ENCODE data around the gene AHDC1. TPM values are rescaled to one million over a fixed set of nuclear protein-coding genes. Genes with fewer than 3 reads are reported as not detected.

Gene AHDC1
- total and polyA plus RNA-seq, 9 of the 15 experiments (the other 6 are each of a cell fraction or from before 2014, with no cell fraction given), result 0.21 to 36.4 (median 4.7) TPM

DNA sequence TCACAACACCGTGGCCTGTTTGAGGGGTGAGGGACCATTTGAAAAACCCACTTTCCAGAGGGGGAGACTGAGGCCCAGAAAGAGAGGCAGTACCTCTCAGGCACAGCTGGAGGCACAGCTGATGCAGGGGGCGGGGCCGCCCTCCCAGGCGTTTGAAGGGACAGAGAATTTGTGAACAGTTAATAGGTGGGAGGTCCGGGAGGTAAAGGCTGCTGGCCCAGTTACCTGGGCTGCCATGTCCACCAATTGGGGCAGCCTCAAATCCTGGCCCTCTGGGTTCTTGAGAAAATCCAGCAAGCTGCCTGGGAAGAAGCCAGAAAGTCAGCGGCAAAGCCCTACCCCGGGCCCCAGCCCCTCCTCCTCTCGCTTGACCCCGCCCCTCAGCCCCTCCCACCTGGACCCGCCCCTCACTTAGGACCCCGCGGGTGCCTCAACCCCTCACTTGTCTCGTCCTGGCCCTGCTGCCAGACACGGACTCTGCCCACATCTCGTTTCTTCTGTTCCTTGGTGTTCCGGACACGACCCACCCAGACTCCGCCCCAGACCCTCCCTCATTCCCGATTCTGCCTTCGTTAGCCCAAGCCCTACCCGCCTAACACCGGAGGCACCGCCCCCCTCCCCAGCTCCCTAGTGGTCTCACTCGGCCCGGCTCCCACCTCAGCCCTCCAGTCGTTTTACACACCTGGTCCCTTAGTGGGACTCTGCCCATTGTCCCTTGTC lies 10.8 kb upstream of the AHDC1 start (continued):
- TF ChIP-seq, protein P1, sequence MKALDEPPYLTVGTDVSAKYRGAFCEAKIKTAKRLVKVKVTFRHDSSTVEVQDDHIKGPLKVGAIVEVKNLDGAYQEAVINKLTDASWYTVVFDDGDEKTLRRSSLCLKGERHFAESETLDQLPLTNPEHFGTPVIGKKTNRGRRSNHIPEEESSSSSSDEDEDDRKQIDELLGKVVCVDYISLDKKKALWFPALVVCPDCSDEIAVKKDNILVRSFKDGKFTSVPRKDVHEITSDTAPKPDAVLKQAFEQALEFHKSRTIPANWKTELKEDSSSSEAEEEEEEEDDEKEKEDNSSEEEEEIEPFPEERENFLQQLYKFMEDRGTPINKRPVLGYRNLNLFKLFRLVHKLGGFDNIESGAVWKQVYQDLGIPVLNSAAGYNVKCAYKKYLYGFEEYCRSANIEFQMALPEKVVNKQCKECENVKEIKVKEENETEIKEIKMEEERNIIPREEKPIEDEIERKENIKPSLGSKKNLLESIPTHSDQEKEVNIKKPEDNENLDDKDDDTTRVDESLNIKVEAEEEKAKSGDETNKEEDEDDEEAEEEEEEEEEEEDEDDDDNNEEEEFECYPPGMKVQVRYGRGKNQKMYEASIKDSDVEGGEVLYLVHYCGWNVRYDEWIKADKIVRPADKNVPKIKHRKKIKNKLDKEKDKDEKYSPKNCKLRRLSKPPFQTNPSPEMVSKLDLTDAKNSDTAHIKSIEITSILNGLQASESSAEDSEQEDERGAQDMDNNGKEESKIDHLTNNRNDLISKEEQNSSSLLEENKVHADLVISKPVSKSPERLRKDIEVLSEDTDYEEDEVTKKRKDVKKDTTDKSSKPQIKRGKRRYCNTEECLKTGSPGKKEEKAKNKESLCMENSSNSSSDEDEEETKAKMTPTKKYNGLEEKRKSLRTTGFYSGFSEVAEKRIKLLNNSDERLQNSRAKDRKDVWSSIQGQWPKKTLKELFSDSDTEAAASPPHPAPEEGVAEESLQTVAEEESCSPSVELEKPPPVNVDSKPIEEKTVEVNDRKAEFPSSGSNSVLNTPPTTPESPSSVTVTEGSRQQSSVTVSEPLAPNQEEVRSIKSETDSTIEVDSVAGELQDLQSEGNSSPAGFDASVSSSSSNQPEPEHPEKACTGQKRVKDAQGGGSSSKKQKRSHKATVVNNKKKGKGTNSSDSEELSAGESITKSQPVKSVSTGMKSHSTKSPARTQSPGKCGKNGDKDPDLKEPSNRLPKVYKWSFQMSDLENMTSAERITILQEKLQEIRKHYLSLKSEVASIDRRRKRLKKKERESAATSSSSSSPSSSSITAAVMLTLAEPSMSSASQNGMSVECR (CRISPR knock-in tag; IDR thresholded peaks at IDR 0.05), result 0 out of 2 replicates have a peak, but pooled peaks have one; percentile 36
- TF ChIP-seq HLTF (IDR thresholded peaks at IDR 0.05), result 0 out of 2 replicates have a peak, but pooled peaks have one; percentile 30
- no peak for TF ChIP-seq MTF1 (CRISPR knock-in tag; IDR thresholded peaks at IDR 0.05; ENCODE audit: borderline replicate concordance)
- TF ChIP-seq ZFP36 (IDR thresholded peaks at IDR 0.05; ENCODE audit: low read depth, low read length, partially characterized antibody), result peak; percentile 12
- TF ChIP-seq GABPB1 (CRISPR knock-in tag; IDR thresholded peaks at IDR 0.05), result no peak
- TF ChIP-seq, protein P2, sequence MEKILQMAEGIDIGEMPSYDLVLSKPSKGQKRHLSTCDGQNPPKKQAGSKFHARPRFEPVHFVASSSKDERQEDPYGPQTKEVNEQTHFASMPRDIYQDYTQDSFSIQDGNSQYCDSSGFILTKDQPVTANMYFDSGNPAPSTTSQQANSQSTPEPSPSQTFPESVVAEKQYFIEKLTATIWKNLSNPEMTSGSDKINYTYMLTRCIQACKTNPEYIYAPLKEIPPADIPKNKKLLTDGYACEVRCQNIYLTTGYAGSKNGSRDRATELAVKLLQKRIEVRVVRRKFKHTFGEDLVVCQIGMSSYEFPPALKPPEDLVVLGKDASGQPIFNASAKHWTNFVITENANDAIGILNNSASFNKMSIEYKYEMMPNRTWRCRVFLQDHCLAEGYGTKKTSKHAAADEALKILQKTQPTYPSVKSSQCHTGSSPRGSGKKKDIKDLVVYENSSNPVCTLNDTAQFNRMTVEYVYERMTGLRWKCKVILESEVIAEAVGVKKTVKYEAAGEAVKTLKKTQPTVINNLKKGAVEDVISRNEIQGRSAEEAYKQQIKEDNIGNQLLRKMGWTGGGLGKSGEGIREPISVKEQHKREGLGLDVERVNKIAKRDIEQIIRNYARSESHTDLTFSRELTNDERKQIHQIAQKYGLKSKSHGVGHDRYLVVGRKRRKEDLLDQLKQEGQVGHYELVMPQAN (IDR thresholded peaks at IDR 0.05; ENCODE audit: borderline replicate concordance), result 0 out of 2 replicates have a peak, but pooled peaks have one; percentile 33
- no peak for TF ChIP-seq ASH1L (IDR thresholded peaks at IDR 0.05; ENCODE audit: borderline replicate concordance, low read depth, partially characterized antibody)
- TF ChIP-seq, protein P3, sequence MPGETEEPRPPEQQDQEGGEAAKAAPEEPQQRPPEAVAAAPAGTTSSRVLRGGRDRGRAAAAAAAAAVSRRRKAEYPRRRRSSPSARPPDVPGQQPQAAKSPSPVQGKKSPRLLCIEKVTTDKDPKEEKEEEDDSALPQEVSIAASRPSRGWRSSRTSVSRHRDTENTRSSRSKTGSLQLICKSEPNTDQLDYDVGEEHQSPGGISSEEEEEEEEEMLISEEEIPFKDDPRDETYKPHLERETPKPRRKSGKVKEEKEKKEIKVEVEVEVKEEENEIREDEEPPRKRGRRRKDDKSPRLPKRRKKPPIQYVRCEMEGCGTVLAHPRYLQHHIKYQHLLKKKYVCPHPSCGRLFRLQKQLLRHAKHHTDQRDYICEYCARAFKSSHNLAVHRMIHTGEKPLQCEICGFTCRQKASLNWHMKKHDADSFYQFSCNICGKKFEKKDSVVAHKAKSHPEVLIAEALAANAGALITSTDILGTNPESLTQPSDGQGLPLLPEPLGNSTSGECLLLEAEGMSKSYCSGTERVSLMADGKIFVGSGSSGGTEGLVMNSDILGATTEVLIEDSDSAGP (CRISPR knock-in tag; IDR thresholded peaks at IDR 0.05), result no peak
- TF ChIP-seq ZNF444 (CRISPR knock-in tag; IDR thresholded peaks at IDR 0.05), result no peak
- TF ChIP-seq, protein P4, sequence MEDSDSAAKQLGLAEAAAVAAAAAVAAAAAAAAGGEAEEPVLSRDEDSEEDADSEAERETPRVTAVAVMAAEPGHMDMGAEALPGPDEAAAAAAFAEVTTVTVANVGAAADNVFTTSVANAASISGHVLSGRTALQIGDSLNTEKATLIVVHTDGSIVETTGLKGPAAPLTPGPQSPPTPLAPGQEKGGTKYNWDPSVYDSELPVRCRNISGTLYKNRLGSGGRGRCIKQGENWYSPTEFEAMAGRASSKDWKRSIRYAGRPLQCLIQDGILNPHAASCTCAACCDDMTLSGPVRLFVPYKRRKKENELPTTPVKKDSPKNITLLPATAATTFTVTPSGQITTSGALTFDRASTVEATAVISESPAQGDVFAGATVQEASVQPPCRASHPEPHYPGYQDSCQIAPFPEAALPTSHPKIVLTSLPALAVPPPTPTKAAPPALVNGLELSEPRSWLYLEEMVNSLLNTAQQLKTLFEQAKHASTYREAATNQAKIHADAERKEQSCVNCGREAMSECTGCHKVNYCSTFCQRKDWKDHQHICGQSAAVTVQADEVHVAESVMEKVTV (CRISPR knock-in tag; IDR thresholded peaks at IDR 0.05), result no peak
- peak; percentile 29 to 74; a peak in 3 of 4 replicates for TF ChIP-seq KDM1A (IDR thresholded peaks at IDR 0.05)
- TF ChIP-seq, protein P5, sequence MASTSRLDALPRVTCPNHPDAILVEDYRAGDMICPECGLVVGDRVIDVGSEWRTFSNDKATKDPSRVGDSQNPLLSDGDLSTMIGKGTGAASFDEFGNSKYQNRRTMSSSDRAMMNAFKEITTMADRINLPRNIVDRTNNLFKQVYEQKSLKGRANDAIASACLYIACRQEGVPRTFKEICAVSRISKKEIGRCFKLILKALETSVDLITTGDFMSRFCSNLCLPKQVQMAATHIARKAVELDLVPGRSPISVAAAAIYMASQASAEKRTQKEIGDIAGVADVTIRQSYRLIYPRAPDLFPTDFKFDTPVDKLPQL (IDR thresholded peaks at IDR 0.05; ENCODE audit: extremely low read depth, insufficient read length), result no peak
- no peak for TF ChIP-seq SIX5 (IDR thresholded peaks at IDR 0.05; ENCODE audit: borderline replicate concordance in 1 of 2, insufficient read depth in 1 of 2, low read depth in 1 of 2, low read length in 2 of 2)
- no peak for TF ChIP-seq ATF7 (IDR thresholded peaks at IDR 0.05)
- TF ChIP-seq HDAC1 (IDR thresholded peaks at IDR 0.05), result peak in 1 of 2 experiments; percentile 14; a peak in 1 of 4 replicates
- TF ChIP-seq POLR2H (tag; IDR thresholded peaks at IDR 0.05; ENCODE audit: low read depth), result no peak

All from K562 (cell line).